HepG2 (cell line): ENCODE results near the gene ZBTB48. TPM values are rescaled to one million over a fixed set of nuclear protein-coding genes. Genes with fewer than 3 reads are reported as not detected.
A peak's percentile ranks its signal among the peaks of the same experiment; 100 is the strongest.

Experiments
- ARNT ChIP-seq: fragments of 450-650 bp; IDR thresholded peaks from 2 replicates; pipeline ENCODE4 v1.6.1; 2017
- BCLAF1 ChIP-seq: fragments of 450-650 bp; IDR thresholded peaks from 2 replicates; pipeline ENCODE4 v1.6.1; 2017; ENCODE audit warnings: mild to moderate bottlenecking
- CENPBD1 ChIP-seq: sonication (generic); formaldehyde crosslinking; IDR thresholded peaks from 2 replicates; pipeline ENCODE4 v1.8.0; 2022; ENCODE audit warnings: missing genetic modification reagents, low read depth, mild to moderate bottlenecking, borderline replicate concordance
- CENPX ChIP-seq: sonication (generic); formaldehyde crosslinking; IDR thresholded peaks from 2 replicates; pipeline ENCODE4 v1.9.0; 2021; ENCODE audit warnings: mild to moderate bottlenecking, missing genetic modification reagents, moderate library complexity
- CSRNP1 ChIP-seq: sonication (generic); formaldehyde crosslinking; IDR thresholded peaks from 2 replicates; pipeline ENCODE4 v1.8.1; 2023; ENCODE audit warnings: mild to moderate bottlenecking, missing genetic modification reagents
- DRAP1 ChIP-seq: IDR thresholded peaks from 2 replicates; pipeline ENCODE4 v1.6.1; 2016; ENCODE audit warnings: missing genetic modification reagents, missing compliant biosample characterization
- ESRRA ChIP-seq: sonication (generic); formaldehyde crosslinking; IDR thresholded peaks from 2 replicates; pipeline ENCODE4 v1.5.1; 2020; ENCODE audit warnings: mild to moderate bottlenecking, low read depth, missing genetic modification reagents
- EZH2 ChIP-seq: conservative IDR thresholded peaks from 2 replicates; pipeline ENCODE4 v1.6.1; 2012; ENCODE audit warnings: mild to moderate bottlenecking, low read depth, low read length, moderate library complexity
- KMT2A ChIP-seq: sonication (generic); formaldehyde crosslinking; IDR thresholded peaks from 2 replicates; pipeline ENCODE4 v1.4.0; 2020; ENCODE audit warnings: missing genetic modification reagents
- MED1 ChIP-seq: sonication (generic); formaldehyde crosslinking; IDR thresholded peaks from 2 replicates; pipeline ENCODE4 v1.4.0; 2020; ENCODE audit warnings: missing genetic modification reagents
- MIER3 ChIP-seq: IDR thresholded peaks from 2 replicates; pipeline ENCODE4 v1.6.1; 2016; ENCODE audit warnings: missing compliant biosample characterization, borderline replicate concordance
- NFKBIZ ChIP-seq: IDR thresholded peaks from 2 replicates; pipeline ENCODE4 v1.6.1; 2018; ENCODE audit warnings: missing genetic modification reagents, missing compliant biosample characterization
- NR2F6 ChIP-seq, 2 experiments: IDR thresholded peaks; 2 replicates each; pipeline ENCODE4 v1.6.1; 2016; ENCODE audit warnings: antibody characterized with exemption in 1 of 2, mild to moderate bottlenecking in 1 of 2
- PPARG ChIP-seq: conservative IDR thresholded peaks from 2 replicates; pipeline ENCODE4 v1.6.1; 2016; ENCODE audit warnings: missing biosample characterization, missing genetic modification reagents
- SNAPC2 ChIP-seq: sonication (generic); formaldehyde crosslinking; IDR thresholded peaks from 2 replicates; pipeline ENCODE4 v1.8.1; 2022; ENCODE audit warnings: mild to moderate bottlenecking, missing genetic modification reagents
- SUZ12 ChIP-seq: fragments of 150-350 bp; IDR thresholded peaks from 2 replicates; pipeline ENCODE4 v1.6.1; 2014; ENCODE audit warnings: low read depth, low read length
- TAF1 ChIP-seq: sonication (generic); formaldehyde crosslinking; IDR thresholded peaks from 2 replicates; pipeline ENCODE4 v1.4.0; 2020; ENCODE audit warnings: missing genetic modification reagents
- ZBTB49 ChIP-seq: sonication (generic); formaldehyde crosslinking; IDR thresholded peaks from 2 replicates; pipeline ENCODE4 v1.4.0; 2020; ENCODE audit warnings: missing genetic modification reagents, borderline replicate concordance
- ZFP36L1 ChIP-seq: sonication (generic); formaldehyde crosslinking; IDR thresholded peaks from 2 replicates; pipeline ENCODE4 v1.8.0; 2022; ENCODE audit warnings: mild to moderate bottlenecking, missing genetic modification reagents, moderate library complexity
- ZNF136 ChIP-seq: sonication (generic); formaldehyde crosslinking; IDR thresholded peaks from 2 replicates; pipeline ENCODE4 v1.8.1; 2022; ENCODE audit warnings: low read depth, mild to moderate bottlenecking, moderate library complexity, missing genetic modification reagents
- ZNF550 ChIP-seq: sonication (generic); formaldehyde crosslinking; IDR thresholded peaks from 2 replicates; pipeline ENCODE4 v1.4.0; 2020; ENCODE audit warnings: mild to moderate bottlenecking, missing genetic modification reagents, borderline replicate concordance
- ZNF572 ChIP-seq: sonication (generic); formaldehyde crosslinking; IDR thresholded peaks from 2 replicates; pipeline ENCODE4 v1.5.1; 2020; ENCODE audit warnings: mild to moderate bottlenecking, missing genetic modification reagents
- ZNF777 ChIP-seq: sonication (generic); formaldehyde crosslinking; IDR thresholded peaks from 2 replicates; pipeline ENCODE4 v1.4.0; 2020; ENCODE audit warnings: missing genetic modification reagents
- polyA plus RNA-seq, 8 experiments: library from polyadenylated mRNA; depleted of rRNA in 3 of 8; stranded (reverse) in 7 of 8; unstranded in 1 of 8; fragments of >200 nt; fragmentation: Illumina TruSeq in 4 of 8; extraction: Trizol in 4 of 8; gene quantifications; 2 replicates each; pipeline versions ENCODE4 v1.2.1 to v1.2.3, GENCODE V29; 2011 to 2016; ENCODE audit warnings: low read depth in 4 of 8, missing spikeins in 1 of 8, mixed read lengths in 1 of 8; ENCODE audit not compliant: insufficient read depth in 1 of 8
- total RNA-seq, 5 experiments: library from RNA; depleted of rRNA; stranded (reverse); fragments of >200 nt; fragmentation: Illumina TruSeq; extraction: Trizol; gene quantifications; 2 replicates each; pipeline ENCODE4 v1.2.3, GENCODE V29; 2016; ENCODE audit warnings: low read depth in 1 of 5

The ZBTB48 gene
- total and polyA plus RNA-seq, 2 of the 13 experiments (the other 11 are each of a cell fraction or from before 2014, with no cell fraction given): 13.0 to 17.1 TPM

GRCh38 chr1:6613361-6614018 lies 33.7 kb downstream of the ZBTB48 start, which contains the start of gene PHF13 (continued):
- TF ChIP-seq CSRNP1 (CRISPR knock-in tag): 0 out of 2 replicates have a peak, but pooled peaks have one; percentile 44
- no peak for TF ChIP-seq CENPBD1 (CRISPR knock-in tag)
- TF ChIP-seq MIER3 (CRISPR knock-in tag): no peak; the same call in 1 of the 2 replicates
- peak; percentile 52; the same call in 1 of the 2 replicates for TF ChIP-seq MED1 (CRISPR knock-in tag)
- peak; percentile 43; the same call in 1 of the 2 replicates for TF ChIP-seq ZNF777 (CRISPR knock-in tag)
- no peak for TF ChIP-seq ESRRA (CRISPR knock-in tag)
- TF ChIP-seq ZNF572 (CRISPR knock-in tag): no peak
- TF ChIP-seq PPARG (CRISPR knock-in tag): 0 out of 2 replicates have a peak, but pooled peaks have one; percentile 22
- TF ChIP-seq BCLAF1: no peak
- no peak for TF ChIP-seq SNAPC2 (CRISPR knock-in tag)
- no peak for TF ChIP-seq ARNT
- 0 out of 2 replicates have a peak, but pooled peaks have one; percentile 24 for TF ChIP-seq TAF1 (CRISPR knock-in tag)
- TF ChIP-seq ZFP36L1: no peak
- TF ChIP-seq KMT2A: no peak
- no peak for TF ChIP-seq CENPX (CRISPR knock-in tag)
- TF ChIP-seq NFKBIZ: peak; percentile 26; the same call in 1 of the 2 replicates
- TF ChIP-seq SUZ12: peak; percentile 88
- no peak for TF ChIP-seq NR2F6 (IDR thresholded peaks at IDR 0.05)
- TF ChIP-seq NR2F6 (CRISPR knock-in tag; IDR thresholded peaks at IDR 0.05): 0 out of 2 replicates have a peak, but pooled peaks have one; percentile 37
- no peak for TF ChIP-seq EZH2
- no peak for TF ChIP-seq ZNF550
- 0 out of 2 replicates have a peak, but pooled peaks have one; percentile 34 for TF ChIP-seq DRAP1 (CRISPR knock-in tag)
- no peak for TF ChIP-seq ZBTB49 (CRISPR knock-in tag)
- no peak for TF ChIP-seq ZNF136 (CRISPR knock-in tag)
